GM18511 (cell line): ENCODE results near the gene VDR.
"Not testable (repeated sequence)": the region's sequence is repeated elsewhere in the genome, so short reads cannot be mapped to it uniquely, and the experiment has no call there.

Source experiments
- ATAC-seq: cut with Tn5 transposase; IDR thresholded peaks from one replicate; pipeline ENCODE4 v1.9.1; 2021; ENCODE audit warnings: mild to moderate bottlenecking, moderate library complexity; ENCODE audit not compliant: unreplicated experiment

VDR gene

DNA sequence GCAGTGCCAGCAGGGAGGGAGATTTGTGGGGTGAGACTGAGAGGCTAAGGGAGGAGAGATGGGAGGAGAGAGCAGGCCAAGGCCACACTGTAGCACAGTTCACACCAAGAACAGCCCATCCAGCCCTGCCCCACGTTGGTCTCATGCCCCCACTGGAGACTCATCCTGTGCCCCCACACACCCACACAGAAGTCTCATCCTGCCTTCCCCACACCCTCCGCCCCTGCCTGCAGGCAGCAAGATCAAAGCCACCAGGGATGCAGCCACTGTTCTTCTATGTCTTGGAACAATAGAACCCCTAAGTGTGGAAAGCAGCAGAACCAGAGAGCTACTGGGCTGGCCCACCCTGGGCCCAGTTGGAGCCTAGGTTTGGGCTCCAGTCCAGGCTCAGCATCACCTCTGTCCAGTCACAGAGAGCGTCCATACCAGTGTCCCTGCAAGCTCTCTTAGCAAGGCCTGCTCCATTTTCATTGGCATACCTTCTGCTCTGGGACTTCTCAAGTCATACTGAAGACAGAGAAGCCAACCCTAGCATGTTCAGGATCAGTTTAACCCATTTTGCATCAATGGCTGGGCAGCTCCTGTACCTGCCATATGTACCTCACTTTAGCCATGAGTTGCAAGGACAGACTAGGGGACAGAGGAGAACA is 53.4 kb downstream of the VDR start:
- no peak for ATAC-seq

DNA sequence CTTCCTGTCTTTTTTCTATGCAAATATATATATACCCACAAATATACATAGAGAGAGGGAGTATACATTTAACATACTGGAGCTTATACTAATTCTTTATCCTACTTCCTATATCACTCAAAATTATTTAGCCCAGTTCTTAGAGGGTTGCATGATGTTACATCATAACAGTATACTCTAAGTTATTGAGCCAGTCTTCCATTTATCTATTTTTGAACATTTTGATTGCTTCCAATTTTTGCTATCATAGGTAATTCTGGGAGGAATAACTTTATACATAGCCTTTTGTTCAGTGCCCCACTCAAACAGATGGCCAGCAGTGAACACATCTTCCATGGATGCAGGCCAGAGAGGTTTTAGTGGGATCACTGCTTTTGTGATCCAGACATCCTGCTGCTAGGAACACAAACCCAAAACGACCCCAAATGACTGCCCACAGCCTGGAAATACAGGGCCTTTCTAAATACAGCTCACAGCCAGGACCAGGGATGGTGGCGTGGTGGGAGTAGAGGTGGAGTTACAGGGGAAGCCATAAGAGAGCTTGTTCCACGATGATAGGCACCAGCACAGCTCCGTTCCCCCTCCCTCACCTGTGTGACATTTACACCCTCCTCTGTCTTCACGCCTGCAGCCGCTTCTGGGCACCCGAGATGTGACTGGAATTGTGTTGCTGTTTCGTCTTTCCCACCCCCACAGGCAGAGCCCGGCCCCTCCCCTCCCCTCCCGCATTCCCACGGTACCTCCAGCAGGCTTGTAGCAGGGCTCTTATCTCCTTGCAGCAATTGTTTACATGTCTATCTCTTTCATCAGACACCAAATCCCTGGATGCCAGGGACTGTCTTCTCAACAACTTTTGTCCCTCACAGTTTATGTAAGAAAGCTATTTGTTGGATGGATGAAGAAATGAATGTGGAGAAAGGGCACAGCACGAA is 54.4 kb downstream of the VDR start:
- no peak for ATAC-seq

DNA sequence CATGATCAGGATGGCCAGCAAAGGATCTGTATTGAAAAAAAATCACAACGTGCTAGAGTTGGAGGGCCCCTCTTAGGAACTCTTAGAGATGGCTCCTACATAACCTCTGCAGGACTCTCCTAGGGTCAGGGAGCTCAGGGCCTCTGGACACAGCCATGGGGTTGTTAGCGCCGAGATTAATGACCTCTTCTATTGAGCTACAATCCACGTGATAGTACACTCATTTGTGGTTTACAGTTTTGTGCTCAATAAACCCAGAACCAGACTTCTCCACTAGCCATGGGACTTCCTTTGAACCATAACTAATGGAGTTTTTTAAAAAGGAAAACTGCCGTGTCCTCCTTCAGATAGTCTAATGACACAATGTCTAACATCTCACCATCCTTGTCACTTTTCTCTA is 55.5 kb downstream of the VDR start:
- no peak for ATAC-seq

DNA sequence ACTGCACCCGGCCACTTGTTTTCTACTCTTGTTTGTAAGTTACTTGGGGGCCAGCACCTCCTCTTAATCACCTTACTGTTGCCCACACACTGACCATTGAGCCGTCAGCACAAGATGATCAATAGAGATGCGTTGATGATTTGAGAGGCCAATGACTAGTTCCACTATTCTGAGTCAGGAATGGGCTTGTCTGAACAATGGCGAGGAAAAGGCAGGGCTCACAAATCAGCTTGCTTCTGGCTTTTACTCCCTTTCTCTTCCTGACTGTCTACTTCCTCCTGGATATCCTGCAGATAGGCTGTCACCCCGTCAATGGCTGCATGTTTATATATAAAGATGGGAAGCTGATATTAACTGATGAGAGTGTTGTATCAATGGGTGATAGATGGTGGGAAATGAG is 55.9 kb downstream of the VDR start:
- ATAC-seq: no peak

DNA sequence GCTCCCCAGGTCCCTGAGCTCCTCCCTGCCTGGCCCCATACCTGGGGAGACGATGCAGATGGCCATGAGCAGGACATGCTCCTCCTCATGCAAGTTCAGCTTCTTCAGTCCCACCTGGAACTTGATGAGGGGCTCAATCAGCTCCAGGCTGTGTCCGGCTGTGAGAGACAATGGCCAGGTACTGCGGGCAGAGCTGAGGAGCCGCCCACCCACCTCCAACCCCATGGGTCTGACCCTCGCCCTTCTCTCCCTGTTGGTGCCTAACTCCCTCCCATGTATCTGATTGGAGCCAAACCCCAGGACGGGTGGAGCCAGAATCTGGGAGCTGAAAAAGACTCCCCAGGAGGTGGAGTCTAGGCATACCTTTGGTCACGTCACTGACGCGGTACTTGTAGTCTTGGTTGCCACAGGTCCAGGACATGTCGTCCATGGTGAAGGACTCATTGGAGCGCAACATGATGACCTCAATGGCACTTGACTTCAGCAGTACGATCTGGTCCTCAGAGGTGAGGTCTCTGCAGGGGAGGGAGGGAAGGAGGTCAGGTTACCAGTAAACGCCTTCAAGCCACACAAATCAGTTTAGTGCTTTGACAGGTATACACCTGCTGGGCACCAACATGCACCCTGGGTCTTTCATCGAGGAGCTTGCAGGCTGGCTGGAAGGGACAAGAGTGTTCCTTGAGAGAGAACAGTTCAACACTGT is 58.3 kb downstream of the VDR start:
- ATAC-seq: no peak

DNA sequence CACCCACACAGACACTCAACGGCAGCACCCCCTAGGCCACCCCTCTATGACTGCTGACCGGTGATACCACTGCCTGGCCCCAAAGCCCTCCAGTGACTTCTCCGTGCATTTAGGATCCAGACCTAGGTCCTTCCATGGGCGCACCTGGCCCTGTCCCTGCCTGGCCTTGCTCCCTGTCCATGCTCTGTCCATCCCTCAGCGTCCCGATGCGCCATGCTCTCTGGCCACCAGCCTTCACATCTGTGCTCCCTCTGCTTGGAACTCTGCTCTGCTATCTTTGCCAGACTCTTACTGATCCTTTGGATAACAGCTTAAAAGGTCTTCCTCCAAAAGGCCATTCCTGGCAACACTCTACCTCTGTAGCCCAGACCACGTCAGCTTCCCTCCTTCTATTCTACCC is 59.7 kb downstream of the VDR start:
- ATAC-seq: no peak

DNA sequence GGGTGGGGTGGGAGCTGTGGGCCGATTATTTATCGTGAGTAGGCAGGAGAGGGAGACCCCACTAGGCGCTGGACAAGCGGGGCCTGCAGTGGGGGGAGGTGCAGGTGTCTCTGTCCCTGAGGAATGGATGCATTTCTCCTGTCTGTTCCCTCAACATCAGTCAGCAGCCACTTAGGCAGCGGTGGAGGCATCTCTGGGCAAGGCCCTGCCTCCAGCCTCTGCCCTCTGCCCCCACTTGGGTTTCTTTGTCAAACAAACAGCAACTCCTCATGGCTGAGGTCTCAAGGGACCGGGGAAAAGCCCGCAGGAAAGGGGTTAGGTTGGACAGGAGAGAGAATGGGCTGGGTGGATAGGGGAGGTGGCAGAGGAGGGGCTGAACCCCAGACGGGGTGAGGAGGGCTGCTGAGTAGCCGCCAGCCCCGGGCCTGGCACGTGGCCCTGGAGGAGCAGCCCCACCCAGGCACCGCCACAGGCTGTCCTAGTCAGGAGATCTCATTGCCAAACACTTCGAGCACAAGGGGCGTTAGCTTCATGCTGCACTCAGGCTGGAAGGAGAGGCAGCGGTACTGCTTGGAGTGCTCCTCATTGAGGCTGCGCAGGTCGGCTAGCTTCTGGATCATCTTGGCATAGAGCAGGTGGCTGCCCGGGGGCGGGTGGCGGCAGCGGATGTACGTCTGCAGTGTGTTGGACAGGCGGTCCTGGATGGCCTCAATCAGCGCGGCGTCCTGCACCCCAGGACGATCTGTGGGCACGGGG is 60.4 kb downstream of the VDR start:
- ATAC-seq: no peak

DNA sequence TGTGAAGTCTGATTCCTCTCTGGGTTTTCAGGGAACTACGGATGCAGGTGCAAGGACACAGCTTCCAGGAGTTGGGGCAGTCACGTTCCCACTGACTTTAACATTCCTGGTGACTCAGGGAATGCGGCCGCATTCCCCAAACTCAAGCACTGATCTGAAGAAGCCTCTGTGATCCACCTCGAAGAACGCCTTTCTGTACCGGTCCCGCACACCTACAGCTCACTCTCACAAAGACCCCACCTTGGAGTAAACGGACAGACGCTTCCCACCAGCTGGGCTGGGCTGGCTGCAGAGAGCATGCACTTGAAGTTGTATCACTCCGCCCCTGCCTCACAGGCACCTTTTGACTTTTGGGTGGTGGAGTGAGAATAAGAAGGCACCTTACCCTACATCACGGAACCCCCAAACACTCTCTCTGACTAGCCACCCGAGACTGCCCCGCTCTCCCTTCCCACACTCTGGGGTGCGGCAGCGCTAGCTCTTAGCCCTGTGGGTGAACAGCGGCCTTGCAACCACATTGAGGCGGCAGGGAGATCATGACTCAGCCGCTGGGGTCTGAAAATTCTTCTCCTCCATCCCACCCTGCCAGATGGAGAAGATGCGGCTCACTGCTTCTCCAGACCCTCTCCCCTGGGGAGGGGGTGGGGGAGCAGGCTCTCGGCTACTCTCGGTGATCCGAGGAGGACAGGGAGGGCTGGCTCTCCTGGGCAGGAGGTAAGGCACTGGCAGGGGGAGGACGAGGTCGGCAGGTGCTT is 61.4 kb downstream of the VDR start:
- no peak for ATAC-seq

DNA sequence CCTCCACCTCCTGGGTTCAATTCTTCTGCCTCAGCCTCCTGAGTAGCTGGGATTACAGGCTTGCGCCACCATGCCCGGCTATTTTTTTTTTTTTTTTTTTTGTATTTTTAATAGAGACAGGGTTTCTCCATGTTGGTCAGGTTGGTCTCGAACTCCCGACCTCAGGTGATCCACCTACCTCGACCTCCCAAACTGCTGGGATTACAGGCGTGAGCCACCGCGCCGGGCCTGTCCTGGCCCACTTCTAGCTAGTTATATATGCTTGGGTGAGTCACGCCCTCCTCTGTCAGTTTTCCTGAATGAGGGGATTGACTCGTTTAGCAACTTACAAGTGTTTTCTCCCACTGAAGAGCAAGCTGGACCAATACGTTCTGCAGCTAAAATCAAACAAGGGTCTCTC is 62.3 kb downstream of the VDR start:
- not testable (repeated sequence) for ATAC-seq

DNA sequence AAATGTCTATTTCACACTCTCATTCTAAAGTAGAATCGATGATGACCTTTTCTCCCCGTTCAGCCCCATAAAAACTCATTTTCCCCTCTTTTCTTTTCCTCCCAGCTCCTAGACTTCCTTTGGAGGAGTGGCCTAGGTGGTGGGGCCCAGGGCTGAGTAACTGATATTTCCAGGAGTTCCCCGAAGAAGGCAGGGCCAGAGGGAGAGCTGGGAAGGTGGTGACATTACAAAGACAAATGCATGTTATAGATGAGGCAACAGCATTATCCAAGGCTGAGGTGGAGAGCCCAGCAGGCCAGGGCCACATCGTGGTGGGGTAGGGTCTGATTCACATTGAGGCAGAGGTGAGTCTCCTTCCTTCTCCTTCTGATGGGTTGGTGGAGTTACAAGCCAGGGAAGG is 62.9 kb downstream of the VDR start:
- no peak for ATAC-seq

DNA sequence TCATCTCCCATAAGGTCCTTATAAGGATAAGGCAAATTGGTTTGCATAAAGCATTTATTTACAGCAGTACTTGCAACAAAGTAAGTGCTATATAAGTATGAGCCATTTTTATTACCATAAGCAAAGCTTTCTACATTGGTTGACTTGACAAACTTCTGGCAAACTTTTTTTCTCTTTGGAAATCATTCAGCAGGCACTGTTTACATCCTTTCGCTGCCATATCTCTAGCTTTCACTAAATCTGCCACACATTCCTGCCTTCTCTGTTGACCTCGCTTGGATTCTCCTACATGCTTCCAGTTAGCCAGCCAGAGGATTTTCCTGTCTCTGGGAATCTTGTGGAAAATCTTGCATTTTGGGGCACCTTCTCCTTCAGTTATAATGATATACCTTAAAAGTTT is 63.3 kb downstream of the VDR start:
- ATAC-seq: no peak

DNA sequence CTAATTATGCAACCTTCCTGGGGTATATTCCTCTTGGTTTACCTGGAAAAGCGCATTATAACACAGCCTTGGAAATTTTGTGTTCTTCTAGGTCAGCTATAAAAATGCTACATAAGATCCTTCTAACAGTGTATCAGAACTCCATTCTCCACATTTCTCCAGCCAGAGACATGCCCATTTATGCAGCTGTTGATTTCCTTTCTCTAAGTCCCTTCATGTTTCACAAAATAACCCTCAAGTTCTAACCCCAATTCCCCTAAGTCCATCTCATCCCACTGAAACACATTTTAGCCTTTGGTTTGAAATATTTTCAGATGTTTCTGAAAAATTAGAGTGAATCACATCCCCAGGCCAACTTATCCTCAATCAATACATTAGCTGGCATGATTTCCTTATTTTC is 64.2 kb downstream of the VDR start:
- no peak for ATAC-seq

DNA sequence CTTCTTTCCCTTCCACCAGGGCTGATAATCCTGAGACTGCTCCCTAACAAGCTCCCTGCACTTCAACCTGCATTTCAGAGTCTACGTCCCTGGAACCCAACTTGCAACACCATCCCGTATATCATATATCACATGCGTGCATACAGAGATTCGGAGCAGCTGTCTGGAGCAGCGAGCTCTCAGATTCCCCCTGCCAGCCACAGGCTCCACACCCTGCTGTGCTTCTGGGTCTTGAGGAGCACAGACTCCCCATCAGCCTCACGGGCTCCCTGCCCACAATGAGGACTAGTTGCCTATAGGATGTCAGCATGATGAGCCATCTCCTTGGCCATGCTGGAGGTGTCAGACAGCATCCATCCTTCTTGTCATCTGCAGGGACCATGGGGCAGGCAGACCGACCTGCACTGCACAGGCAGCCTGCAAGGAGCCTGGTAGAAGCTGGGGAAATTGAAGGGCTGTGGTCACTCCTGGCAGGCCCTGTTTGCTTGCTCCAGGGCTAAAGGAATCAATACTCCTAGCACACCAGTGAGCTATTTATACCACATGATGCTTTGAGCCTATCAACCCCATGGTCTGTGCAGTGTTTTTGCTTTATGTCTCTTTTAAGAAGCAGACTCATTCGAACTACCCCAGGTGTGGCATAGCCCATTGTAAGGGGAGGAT is 65.4 kb downstream of the VDR start:
- ATAC-seq: no peak

DNA sequence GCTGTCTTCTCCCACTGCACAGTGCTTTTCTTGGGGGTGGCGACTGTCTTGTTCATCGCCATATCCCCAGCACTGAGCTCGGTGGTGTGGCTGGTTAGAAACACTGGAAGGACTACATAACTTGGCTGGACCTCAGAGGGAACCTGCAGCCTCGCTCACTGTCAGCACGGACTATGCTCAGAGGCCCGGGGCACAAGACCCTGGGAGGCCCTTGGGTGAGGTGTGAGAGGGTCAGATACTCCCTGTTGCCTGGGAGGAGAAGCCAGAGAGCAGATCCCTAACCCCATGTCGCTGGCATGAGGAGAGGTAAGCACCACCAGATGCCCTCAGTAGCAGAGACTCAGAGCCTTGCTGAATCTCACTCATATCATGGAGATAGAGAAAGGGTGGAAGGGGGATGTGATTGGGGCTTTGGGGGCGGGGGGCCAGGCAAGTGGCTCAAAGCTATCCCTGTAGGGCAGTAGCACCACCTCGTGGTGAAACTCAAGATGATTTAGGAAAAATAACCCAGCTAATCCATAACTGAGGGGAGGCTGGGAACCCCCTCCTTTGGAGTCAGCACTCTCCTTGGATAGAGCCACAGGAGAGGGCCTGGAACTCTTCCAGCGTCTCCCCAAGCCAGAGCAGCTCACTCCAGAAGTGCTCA is 66.4 kb downstream of the VDR start:
- no peak for ATAC-seq

DNA sequence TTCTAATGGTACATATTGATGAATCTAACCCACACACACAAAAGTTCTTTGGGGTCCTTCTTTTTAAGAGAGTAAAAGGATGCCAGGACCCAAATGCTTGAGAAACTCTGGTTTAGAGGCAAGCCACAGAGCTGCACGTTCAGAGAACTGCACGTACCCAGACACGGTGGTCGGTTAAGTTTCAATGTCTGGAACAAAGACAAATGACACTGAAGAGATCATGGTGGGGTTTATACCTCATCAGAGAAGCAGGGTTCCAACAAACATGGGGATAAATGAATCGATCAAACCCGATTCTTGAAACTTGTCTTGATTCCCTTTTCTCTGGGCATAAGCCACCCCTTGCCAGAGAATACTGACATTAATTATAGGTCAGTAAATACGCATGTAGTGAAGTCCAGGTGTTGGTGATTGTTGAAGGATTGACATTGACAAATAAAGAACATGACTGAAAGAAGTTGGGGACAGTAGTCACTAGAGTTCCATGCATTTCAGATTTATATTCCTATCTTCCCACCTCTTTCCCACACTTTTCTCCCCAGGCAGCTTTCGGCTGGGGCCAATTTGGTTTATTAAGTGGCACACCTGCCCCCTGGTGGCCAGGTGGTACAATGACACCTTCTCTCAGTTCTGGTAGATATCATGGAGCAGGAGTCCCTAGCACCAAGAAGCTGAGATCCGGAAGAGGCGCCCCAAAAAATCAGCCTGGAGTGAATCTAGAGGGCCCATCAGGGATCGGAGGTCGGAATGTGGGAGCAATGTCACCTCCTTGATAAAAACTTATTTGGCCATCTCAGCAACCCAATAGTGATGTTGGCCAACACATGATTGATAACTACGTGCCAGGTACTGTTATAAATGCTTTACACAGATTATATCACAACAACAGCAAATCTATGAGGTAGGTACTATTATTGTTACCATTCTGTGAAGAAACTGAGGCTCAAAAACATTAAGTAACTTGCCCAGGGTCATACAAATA is 67.3 kb downstream of the VDR start:
- ATAC-seq: no peak

DNA sequence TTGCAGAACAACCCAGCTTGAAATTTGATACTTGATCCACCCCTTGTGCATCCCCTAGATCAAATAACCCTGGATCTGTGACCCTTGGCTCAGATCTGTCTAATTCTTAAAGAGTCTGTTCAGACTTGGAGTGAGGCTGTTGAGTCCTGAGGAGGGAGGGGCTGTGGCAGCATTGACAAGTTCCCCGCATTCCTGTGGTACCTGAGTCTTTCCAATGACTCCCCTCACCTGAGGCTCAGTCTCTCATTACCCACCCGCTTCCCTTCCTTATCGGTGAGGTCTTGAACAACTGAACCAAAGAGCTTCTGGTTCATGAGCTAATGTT is 69.0 kb downstream of the VDR start:
- ATAC-seq: no peak

DNA sequence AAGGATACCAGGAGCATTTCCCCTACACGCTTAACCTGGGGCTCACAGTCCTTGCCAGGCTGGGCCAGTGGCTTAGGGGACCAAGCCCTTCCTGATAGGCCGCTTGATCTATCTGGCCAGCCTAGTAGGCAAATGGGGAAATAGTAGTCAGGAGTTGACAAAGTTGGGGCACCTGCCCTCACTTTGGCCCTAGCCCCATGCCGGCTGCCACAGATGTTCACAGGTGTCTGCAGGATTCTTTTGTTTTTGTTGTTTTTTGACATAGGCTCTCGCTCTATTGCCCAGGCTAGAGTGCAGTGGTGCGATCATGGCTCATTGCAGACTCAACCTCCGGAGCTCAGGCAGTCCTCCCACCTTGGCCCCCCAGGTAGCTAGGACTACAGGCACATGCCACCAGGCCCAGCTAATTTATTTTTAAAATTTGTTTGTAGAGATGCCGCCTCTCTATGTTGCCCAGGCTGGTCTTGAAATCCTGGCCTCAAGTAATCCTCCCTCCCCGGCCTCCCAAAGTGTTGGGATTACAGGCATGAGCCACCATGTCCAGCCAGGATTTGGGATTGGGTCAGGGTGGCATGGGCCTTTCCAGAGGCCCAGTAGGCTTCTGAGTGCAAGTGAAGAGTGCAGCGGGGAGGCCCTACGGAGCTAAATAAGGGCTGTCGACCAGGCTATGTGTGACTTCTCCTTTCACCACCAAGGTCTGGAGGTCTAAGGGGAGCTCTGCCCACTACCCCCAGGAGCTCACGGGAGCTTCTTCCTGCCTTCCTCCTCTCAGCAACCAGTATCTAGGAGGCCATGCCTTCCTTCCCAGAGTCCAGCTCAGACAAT is 69.6 kb downstream of the VDR start:
- no peak for ATAC-seq
